ENCODE data around the gene PRCP. TPM values are rescaled to one million over a fixed set of nuclear protein-coding genes. Genes with fewer than 3 reads are reported as not detected.

PRCP gene
- polyA plus RNA-seq, 1 donor from 2014 or later, result 48.8 TPM

DNA sequence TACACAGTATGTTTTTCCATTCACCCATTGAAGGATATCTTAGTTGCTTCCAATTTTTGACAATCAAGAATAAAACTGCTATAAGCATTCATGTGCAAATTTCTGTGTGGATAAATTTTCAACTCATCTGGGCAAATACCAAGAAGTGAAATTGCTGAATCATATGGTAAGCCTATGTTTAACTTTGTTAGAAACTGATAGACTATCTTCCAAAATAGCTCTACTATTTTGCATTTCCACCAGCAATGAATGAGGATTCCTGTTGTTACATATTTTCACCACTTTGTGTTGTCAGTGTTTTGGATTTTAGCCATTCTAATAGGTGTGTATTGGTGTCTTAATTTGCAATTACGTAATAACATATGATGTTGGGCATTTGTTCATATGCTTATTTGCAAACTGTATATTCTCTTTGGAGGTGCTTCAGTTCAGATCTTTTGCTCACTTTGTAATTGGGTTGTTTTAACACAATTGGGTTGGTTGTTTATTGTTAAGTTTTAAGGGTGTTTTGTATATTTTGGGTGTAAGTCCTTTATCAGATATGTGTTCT lies 117.3 kb downstream of the PRCP start:
- H3K4me3 Mint-ChIP-seq, result no peak overlapping the region
- H3K36me3 Mint-ChIP-seq, result peaks cover 1% of the 10 kb centered on the region
- H3K27me3 Mint-ChIP-seq, result peaks cover 7% of the 10 kb centered on the region
- H3K27ac Mint-ChIP-seq, result no peak overlapping the region
- peaks cover 6 to 16% (median 10%) of the 10 kb centered on the region in 3 donors for H3K9me3 Mint-ChIP-seq
- H3K4me1 Mint-ChIP-seq, result no peaks in the 10 kb centered on the region

GRCh38 chr11:82778776-82779175 lies 121.5 kb downstream of the PRCP start:
- Mint-ChIP-seq H3K27ac (no peak overlapping the region), H3K4me3 (no peak overlapping the region)

GRCh38 chr11:82776377-82776776 lies 123.9 kb downstream of the PRCP start:
- Mint-ChIP-seq H3K36me3 (peaks cover 3% of the 10 kb centered on the region), H3K27me3 (peaks cover 13% of the 10 kb centered on the region), H3K27ac (no peak overlapping the region), H3K4me1 (no peaks in the 10 kb centered on the region), H3K9me3 (peaks cover 3 to 18% (median 6%) of the 10 kb centered on the region in 3 donors), H3K4me3 (no peak overlapping the region)

More at GRCh38 chr11:82778776-82779175, 121.5 kb downstream of the PRCP start:
- peaks cover 3% of the 10 kb centered on the region for H3K36me3 Mint-ChIP-seq
- peaks cover 9 to 29% (median 11%) of the 10 kb centered on the region in 3 donors for H3K9me3 Mint-ChIP-seq
- no peaks in the 10 kb centered on the region for H3K4me1 Mint-ChIP-seq
- H3K27me3 Mint-ChIP-seq, result peaks cover 12% of the 10 kb centered on the region

- Mint-ChIP-seq H3K4me3 (no peak overlapping the region), H3K27me3 (peaks cover 10% of the 10 kb centered on the region), H3K4me1 (no peaks in the 10 kb centered on the region), H3K36me3 (peaks cover 3% of the 10 kb centered on the region), H3K9me3 (peaks cover 2 to 15% (median 4%) of the 10 kb centered on the region in 3 donors), H3K27ac (no peak overlapping the region)
Observed at GRCh38 chr11:82775736-82776346, 124.4 kb downstream of the PRCP start.

- H3K36me3 Mint-ChIP-seq, result peaks cover 3% of the 10 kb centered on the region
- peaks cover 2 to 15% (median 3%) of the 10 kb centered on the region in 3 donors for H3K9me3 Mint-ChIP-seq
- H3K27ac Mint-ChIP-seq, result no peak overlapping the region
- H3K27me3 Mint-ChIP-seq, result peaks cover 10% of the 10 kb centered on the region
- no peak overlapping the region for H3K4me3 Mint-ChIP-seq
- no peaks in the 10 kb centered on the region for H3K4me1 Mint-ChIP-seq
Observed at GRCh38 chr11:82775218-82775617, 125.0 kb downstream of the PRCP start.

Other genes with a start within 250 kb of the PRCP start
- not detected for gene FAM181B, start 166.6 kb downstream of the PRCP start, polyA plus RNA-seq
- gene DDIAS, start 1.3 kb upstream of the PRCP start, polyA plus RNA-seq, result 1.7 TPM
- 39.4 TPM for gene RAB30, start 171.5 kb upstream of the PRCP start, polyA plus RNA-seq

All from IgD-negative memory B cell (primary cell).